T-helper 1 cell treated with Interleukin-12 subunit alpha and Interleukin-12 subunit beta and Interleukin-4 antibody, amounts not matched to agents 30 μg/mL and 1 μg/mL, for 36 hours (primary cell): ENCODE data around the gene SYTL1.

ENCODE experiments used
- H3K27ac Mint-ChIP-seq: one replicate; pipeline ENCODE4 v1.8.0; 2021; ENCODE audit warnings: mild to moderate bottlenecking, mixed read lengths
- H3K27me3 Mint-ChIP-seq: one replicate; pipeline ENCODE4 v1.8.0; 2021; ENCODE audit warnings: low read depth, mixed read lengths
- H3K36me3 Mint-ChIP-seq: one replicate; pipeline ENCODE4 v1.8.0; 2021; ENCODE audit warnings: low read depth, mixed read lengths
- H3K4me1 Mint-ChIP-seq: one replicate; pipeline ENCODE4 v1.8.0; 2021; ENCODE audit warnings: low read depth, mixed read lengths
- H3K4me3 Mint-ChIP-seq: one replicate; pipeline ENCODE4 v1.8.0; 2021; ENCODE audit warnings: mild to moderate bottlenecking, moderate library complexity, mixed read lengths
- H3K9me3 Mint-ChIP-seq: one replicate; pipeline ENCODE4 v1.8.0; 2021; ENCODE audit warnings: mixed read lengths

Gene SYTL1

DNA sequence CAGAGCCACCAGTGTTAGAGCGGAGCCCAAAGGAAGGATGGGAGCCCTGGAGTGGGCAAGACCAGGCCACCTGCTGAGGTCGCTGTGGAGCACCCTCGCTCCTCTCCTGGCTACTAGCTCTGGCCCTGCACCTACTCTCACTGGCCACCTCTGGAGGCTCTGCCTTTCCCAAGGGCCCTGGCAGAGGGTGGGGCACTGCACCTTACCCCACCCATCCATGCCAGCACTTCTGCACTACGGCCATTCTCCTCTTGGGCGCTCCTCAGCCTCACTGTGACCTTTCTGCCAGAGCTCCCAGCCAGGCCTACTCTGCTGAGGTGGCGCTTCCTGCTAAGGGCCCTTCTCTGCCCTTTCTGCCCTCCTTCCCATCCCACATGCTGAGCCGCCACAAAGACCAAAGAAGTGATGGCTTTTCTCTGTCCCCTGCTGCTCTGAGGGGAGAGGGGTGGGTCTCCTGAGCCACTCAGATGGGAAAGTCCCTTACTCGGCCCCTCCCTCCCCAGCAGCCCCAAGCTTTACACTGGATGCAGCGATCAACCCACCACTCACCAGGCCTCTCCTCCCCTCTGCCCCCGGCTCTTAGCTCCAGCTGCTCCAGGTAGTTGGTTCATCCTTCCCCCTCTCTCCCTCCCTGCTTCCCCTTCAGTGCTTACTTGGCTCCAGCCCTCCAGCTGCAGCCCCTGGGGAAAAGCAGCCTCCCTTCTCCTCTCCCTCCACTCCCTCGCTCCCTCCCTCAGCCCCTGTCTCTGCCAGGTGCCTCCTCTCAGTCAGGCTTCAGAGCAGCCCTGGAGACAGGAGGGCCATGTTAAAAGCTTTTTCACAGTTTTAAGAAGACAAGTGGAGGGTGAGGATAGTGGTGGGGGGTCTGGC is 34.7 kb upstream of the SYTL1 start:
- H3K4me3 Mint-ChIP-seq = no peak overlapping the region
- H3K27me3 Mint-ChIP-seq = peaks cover 4% of the 10 kb centered on the region
- H3K9me3 Mint-ChIP-seq = no peaks in the 10 kb centered on the region
- H3K27ac Mint-ChIP-seq = no peak overlapping the region
- peaks cover 1% of the 10 kb centered on the region for H3K36me3 Mint-ChIP-seq
- no peaks in the 10 kb centered on the region for H3K4me1 Mint-ChIP-seq

DNA sequence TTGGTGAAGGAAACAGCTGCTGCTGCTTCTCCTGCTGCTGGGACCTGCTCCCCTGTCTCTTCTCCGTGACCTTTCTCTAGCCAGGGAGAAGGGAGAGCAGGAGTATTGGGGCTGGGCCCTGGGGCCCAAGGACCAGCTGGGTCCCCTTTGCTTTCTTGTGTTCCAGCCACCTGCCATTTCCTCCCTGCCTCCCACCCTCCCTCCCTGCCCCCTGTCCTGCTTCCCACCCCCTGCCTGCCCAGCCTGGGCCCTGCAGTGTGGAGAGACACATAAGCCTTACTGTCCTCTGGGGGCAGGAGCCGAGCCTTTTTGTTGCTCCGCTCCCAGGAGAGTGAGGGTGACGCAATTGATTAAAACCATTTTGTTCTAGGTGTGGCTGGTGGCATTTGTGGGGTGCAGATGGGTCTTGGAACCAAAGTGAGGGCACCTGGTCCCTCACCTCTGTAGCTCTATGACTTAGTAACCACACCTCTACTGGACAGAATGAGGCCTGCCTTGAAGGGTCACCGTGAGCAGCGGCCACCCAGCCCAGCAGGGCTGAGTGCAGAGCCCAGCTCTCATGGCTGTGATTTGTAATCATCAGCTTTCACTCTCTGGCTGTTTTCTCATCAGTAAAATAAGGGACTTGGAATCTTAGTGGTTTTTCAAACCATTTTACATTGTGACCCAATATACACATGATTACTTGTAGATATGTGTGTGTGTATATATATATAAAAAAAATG is 33.8 kb upstream of the SYTL1 start:
- Mint-ChIP-seq H3K36me3 (peaks cover 1% of the 10 kb centered on the region), H3K9me3 (no peaks in the 10 kb centered on the region), H3K4me3 (no peak overlapping the region), H3K27ac (no peak overlapping the region), H3K4me1 (no peaks in the 10 kb centered on the region), H3K27me3 (peaks cover 11% of the 10 kb centered on the region)

DNA sequence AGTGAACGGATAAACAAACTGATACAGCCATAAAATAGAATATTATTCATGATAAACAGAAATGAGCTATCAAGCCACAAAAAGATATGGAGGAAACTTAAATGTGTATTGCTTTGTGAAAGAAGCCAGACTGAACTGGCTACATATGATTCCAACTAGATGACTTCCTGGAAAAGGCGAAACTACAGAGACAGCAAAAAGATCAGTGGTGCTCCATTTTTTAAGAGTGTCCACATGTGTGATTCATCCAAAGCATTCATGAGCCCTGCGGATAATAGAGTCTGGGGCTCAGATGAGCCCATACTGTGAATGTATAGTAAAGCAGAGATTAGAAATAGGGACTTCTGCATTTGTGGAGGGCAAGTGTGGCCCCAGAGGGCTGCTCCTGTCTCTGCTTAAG is 27.7 kb upstream of the SYTL1 start:
- peaks cover 19% of the 10 kb centered on the region for H3K27me3 Mint-ChIP-seq
- no peaks in the 10 kb centered on the region for H3K36me3 Mint-ChIP-seq
- H3K4me3 Mint-ChIP-seq = no peak overlapping the region
- H3K9me3 Mint-ChIP-seq = no peaks in the 10 kb centered on the region
- H3K4me1 Mint-ChIP-seq = no peaks in the 10 kb centered on the region
- H3K27ac Mint-ChIP-seq = no peak overlapping the region

DNA sequence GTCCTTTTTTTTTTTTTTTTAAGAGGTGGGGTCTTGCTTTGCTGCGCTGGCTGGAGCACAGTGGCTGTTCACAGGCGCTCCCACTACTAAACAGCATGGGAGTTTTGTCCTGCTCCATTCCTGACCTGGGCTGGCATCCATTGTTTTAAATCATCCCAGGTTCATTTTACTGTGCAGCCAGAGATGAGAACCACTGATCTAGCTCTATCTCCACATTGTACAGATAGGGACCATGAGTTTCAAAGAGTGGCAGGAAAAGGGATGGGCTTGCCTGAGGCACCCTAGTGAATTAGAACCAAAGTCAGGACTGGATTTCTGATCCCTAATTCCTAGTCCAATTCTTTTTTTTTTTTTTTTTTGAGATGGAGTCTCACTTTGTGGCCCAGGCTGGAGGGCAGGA is 27.1 kb upstream of the SYTL1 start:
- Mint-ChIP-seq H3K27me3 (peaks cover 19% of the 10 kb centered on the region), H3K4me3 (no peak overlapping the region), H3K27ac (no peak overlapping the region), H3K4me1 (no peaks in the 10 kb centered on the region), H3K36me3 (no peaks in the 10 kb centered on the region), H3K9me3 (no peaks in the 10 kb centered on the region)

DNA sequence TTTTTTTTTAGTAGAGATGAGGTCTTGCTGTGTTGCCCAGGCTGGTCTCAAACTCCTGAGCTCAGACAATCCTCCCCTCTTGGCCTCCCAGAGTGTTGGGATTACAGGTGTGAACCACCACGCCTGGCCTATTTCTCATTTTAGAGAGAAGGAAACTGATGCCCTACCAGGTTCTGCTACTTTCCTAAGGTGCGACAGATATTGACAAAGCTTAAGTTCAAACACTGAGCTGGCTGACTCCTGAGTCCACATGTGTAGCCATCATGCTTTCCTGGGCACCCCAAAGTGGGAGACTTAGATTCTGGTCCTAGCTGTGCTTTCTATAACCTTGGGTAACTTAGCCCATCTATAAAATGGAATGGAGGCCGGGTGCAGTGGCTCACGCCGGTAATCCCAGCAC is 25.0 kb upstream of the SYTL1 start:
- H3K27me3 Mint-ChIP-seq = peaks cover 14% of the 10 kb centered on the region
- H3K9me3 Mint-ChIP-seq = no peaks in the 10 kb centered on the region
- H3K27ac Mint-ChIP-seq = no peak overlapping the region
- H3K36me3 Mint-ChIP-seq = no peaks in the 10 kb centered on the region
- no peak overlapping the region for H3K4me3 Mint-ChIP-seq
- peaks cover 6% of the 10 kb centered on the region for H3K4me1 Mint-ChIP-seq

DNA sequence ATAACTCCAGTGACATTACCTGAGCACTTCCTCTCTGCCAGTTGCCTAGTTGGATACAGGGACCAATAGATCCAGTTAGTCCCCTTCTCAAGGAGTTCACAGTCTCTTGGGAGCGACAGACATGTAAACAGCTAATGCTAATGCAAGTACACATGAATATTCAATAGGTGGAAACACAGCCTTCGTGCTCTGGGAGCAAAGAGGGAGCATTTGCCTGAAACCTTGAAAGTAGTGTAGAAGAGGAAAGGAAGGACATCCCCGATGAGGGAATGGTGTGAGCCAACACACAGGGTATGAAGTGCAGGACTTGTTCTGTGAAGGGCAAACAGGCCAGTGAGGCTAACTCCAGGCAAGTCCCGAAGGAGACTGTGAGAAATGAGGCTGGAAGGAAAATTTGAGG is 23.7 kb upstream of the SYTL1 start:
- Mint-ChIP-seq H3K4me3 (no peak overlapping the region), H3K27ac (no peak overlapping the region), H3K4me1 (peaks cover 6% of the 10 kb centered on the region), H3K36me3 (peaks cover 1% of the 10 kb centered on the region), H3K9me3 (no peaks in the 10 kb centered on the region), H3K27me3 (peaks cover 6% of the 10 kb centered on the region)

DNA sequence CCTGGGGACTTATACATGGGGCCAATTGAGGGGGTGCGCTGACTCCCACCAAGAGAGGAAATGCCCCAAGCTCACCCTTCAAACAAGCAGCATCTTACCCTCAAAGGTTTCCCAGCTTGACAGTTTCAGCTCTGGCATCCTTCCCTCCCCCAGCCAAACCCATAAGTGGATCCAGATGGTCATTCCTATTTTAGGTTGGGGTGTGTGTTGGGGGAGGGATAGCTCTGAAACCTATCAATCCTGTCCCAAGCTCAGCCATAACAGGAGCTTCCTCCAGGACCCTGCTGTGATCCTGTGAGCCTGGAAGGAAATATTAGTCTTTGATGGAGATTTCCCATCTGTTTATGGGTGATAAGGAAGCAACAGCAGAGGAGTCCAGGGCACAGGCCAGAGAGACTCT is 23.2 kb upstream of the SYTL1 start:
- Mint-ChIP-seq H3K9me3 (no peaks in the 10 kb centered on the region), H3K4me1 (peaks cover 6% of the 10 kb centered on the region), H3K36me3 (peaks cover 1% of the 10 kb centered on the region), H3K27ac (no peak overlapping the region), H3K4me3 (no peak overlapping the region), H3K27me3 (peaks cover 3% of the 10 kb centered on the region)

DNA sequence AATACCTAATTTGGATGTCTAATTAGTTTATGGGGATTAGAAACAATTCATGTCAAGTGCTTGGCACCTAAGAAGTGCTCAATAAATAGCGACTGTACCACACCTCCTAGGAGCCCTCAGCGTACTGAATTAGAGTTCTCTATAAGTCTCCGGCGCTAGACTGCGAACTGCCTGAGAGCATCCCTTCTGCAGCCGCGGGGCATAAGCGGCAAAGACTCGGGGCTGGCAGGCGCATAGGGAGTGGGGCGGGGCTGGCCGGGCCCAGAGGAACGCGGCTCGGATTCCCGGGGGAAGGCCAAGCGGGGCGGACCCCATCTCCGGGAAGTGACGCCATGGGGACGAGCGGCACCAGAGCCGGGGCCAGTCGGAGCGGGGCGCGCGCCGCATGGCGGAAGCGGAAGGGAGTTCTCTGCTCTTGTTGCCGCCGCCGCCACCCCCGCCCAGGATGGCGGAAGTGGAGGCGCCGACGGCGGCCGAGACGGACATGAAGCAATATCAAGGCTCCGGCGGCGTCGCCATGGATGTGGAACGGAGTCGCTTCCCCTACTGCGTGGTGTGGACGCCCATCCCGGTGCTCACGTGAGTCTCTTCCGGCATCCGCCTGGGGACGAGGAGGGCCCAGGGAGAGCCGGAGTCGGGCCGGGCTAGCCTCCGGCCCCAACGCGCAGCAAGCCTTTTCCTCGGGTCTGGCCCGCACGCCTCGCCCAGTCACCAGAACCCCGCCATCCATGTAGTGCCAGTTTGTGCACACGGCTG is 19.8 kb upstream of the SYTL1 start, which contains the start of gene TMEM222:
TSS of gene TMEM222 (plus strand) at position 351 of the 756 bp plus-strand sequence. CDS start at position 386, 35 bp downstream.
- peak within 1 kb of the TSS; percentile 95 for H3K4me3 Mint-ChIP-seq
- peak within 1 kb of the TSS; percentile 94 for H3K27ac Mint-ChIP-seq
- peaks cover 3% of the 10 kb centered on the region for H3K27me3 Mint-ChIP-seq
- H3K4me1 Mint-ChIP-seq = peaks cover 30% of the 10 kb centered on the region
- peaks cover 15% of the 10 kb centered on the region for H3K36me3 Mint-ChIP-seq
- no peaks in the 10 kb centered on the region for H3K9me3 Mint-ChIP-seq

DNA sequence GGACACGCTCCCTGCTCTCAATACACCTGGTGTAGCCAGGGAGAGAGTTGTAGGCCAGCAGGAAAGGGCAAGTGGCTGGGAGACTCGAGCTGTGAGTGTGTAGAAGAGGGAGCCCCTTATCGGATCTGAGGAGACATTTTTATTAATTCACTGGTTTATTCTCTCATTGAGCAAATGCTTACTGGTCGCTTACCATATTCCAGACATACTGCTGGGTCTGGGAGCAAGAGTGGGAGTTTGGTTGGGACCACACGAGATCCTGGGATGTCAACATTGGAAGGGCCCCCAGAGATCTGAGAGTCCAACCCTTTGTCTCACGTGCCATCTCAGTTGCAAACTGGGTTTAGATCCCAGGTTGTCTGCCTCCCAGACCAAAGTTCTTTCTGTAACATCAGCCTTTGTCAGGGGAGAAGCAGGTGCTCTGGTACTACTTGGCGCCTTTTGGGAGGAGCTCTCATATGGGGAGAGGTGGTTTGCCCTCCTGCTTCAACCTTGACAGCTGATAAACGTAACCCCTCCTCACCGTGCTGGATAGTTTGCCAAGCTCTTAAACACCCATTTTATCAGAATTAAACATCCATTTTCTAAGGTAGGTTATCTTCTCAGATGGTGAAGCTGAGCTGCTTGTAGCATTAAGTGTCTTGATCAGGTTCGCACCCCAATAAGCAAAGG is 19.1 kb upstream of the SYTL1 start:
- Mint-ChIP-seq H3K9me3 (no peaks in the 10 kb centered on the region), H3K4me3 (peak overlapping the region; percentile 95), H3K27me3 (peaks cover 3% of the 10 kb centered on the region), H3K36me3 (peaks cover 15% of the 10 kb centered on the region), H3K27ac (peak overlapping the region; percentile 94), H3K4me1 (peaks cover 31% of the 10 kb centered on the region)

DNA sequence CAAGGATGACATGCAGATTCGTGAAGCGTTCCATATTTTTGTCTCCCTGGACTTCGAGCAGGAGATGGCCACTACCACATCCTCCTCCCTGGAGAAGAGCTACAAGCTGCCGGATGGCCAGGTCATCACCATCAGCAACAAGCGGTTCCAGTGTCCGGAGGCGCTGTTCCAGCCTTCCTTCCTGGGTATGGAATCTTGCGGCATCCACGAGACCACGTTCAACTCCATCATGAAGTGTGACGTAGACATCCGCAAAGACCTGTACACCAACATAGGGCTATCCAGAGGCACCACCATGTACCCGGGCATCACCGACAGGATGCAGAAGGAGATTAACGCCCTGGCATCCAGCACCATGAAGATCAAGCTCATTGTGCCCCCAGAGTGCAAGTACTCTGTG is 16.5 kb upstream of the SYTL1 start:
- Mint-ChIP-seq H3K27me3 (no peaks in the 10 kb centered on the region), H3K4me1 (peaks cover 38% of the 10 kb centered on the region), H3K27ac (no peak overlapping the region), H3K4me3 (no peak overlapping the region), H3K9me3 (no peaks in the 10 kb centered on the region), H3K36me3 (peaks cover 18% of the 10 kb centered on the region)

DNA sequence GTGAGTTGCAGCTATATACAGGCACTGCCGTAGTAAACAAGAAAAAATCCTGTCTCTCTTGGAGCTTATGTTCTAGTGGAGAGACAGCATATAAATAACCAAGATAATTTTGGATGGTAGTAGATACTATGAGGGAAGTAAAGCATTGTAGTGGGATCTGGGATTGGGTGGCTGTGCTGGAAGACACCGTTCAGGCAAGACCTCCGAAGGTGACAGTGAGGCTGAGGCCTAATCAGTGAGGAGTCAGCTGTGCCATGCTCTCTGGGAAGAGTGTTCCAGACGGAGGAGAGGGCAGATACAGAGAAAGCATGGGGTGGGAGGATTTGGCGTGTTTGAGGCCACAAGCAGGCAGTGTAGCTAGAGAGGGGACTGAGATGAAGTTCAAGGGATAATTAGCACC is 13.9 kb upstream of the SYTL1 start:
- peaks cover 41% of the 10 kb centered on the region for H3K4me1 Mint-ChIP-seq
- H3K27ac Mint-ChIP-seq = no peak overlapping the region
- peaks cover 24% of the 10 kb centered on the region for H3K36me3 Mint-ChIP-seq
- H3K9me3 Mint-ChIP-seq = no peaks in the 10 kb centered on the region
- no peak overlapping the region for H3K4me3 Mint-ChIP-seq
- no peaks in the 10 kb centered on the region for H3K27me3 Mint-ChIP-seq

DNA sequence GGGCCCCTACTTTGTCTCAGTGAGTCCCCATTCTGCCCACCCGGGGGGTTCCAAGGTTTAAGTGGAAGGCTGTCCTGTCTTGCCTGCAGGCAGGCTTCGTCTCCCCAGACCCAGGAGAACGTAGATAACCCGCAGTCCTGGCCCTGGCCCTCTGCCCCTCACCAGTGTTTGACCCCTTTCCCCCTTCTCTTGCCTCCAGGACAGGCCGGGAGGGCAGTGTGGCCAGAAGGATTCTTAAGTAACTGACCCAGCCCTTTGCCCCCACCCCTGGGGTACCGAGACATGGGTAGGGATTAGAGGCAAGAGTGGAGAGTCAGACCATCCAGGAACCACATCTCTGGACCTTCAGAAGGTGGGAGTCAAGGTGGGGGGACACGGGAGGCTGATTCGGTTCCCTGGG is 11.0 kb upstream of the SYTL1 start:
- Mint-ChIP-seq H3K27ac (no peak overlapping the region), H3K9me3 (no peaks in the 10 kb centered on the region), H3K27me3 (no peaks in the 10 kb centered on the region), H3K36me3 (peaks cover 24% of the 10 kb centered on the region), H3K4me1 (peaks cover 27% of the 10 kb centered on the region), H3K4me3 (no peak overlapping the region)

DNA sequence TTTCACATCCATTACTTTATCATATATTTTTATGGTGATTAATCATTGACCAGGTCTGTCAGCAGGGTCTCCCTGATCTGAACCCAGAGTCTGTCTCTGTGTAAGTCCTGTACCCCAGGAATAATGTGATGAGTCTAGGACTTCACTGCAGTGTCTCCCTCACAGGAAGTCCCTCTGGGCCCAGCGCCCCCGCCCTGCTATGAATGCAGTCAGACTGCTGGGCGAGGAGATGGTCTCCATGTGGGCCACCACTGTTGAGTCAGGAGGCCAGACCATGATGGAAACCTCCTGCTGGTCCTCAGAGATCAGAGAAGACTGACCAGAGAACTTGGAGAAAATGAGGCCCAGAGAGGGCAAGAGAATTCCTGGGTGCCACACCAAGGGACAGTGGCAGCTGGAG is 10.4 kb upstream of the SYTL1 start:
- Mint-ChIP-seq H3K27me3 (no peaks in the 10 kb centered on the region), H3K4me1 (peaks cover 21% of the 10 kb centered on the region), H3K27ac (no peak overlapping the region), H3K4me3 (no peak overlapping the region), H3K9me3 (no peaks in the 10 kb centered on the region), H3K36me3 (peaks cover 24% of the 10 kb centered on the region)

DNA sequence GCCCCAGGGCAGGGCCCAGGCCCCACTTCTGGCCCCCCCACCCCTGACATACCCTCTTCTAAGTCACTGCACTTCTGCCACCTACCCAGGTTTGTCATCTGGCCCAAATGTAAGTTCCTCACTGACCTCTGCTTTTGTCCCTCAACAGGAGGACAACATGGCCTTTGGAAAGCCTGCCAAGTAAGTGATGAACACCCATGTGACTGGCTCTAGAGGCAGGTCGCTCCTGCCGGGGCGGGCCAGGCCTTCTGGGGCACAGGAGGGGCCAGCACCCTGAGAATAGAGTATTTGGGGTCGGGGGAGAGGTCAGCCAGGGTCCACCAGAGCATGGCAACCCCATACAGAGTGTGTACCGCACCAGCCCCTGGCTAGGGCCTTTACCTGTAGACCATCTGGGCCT is 9.9 kb upstream of the SYTL1 start:
- Mint-ChIP-seq H3K9me3 (no peaks in the 10 kb centered on the region), H3K27me3 (no peaks in the 10 kb centered on the region), H3K27ac (no peak overlapping the region), H3K4me3 (no peak overlapping the region), H3K36me3 (peaks cover 26% of the 10 kb centered on the region), H3K4me1 (peaks cover 17% of the 10 kb centered on the region)
